ENCODE results near the gene PLA2G4A.

DNA sequence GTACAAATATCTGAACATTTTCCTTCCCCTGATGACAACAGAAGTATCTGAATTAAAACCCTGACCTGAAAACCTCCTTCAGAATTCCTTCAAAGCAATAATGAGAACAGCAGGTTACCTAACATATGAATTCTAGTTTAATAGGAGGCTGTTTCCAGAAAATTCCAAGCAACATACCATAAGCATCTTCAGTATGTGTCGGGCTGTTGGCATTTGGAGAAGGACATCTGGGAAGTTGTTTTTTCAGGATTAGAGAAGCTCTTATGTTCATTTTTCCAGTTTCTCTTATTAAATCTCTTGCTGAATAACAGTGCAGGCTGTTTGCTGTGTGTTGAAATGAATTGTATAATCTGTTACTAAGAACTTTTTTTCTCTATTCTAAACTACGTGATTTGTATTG, 101.5 kb downstream of the PLA2G4A start:
- TF ChIP-seq, protein P1, sequence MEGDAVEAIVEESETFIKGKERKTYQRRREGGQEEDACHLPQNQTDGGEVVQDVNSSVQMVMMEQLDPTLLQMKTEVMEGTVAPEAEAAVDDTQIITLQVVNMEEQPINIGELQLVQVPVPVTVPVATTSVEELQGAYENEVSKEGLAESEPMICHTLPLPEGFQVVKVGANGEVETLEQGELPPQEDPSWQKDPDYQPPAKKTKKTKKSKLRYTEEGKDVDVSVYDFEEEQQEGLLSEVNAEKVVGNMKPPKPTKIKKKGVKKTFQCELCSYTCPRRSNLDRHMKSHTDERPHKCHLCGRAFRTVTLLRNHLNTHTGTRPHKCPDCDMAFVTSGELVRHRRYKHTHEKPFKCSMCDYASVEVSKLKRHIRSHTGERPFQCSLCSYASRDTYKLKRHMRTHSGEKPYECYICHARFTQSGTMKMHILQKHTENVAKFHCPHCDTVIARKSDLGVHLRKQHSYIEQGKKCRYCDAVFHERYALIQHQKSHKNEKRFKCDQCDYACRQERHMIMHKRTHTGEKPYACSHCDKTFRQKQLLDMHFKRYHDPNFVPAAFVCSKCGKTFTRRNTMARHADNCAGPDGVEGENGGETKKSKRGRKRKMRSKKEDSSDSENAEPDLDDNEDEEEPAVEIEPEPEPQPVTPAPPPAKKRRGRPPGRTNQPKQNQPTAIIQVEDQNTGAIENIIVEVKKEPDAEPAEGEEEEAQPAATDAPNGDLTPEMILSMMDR (IDR thresholded peaks at IDR 0.05), result no peak
- TF ChIP-seq EP300 (IDR thresholded peaks at IDR 0.05), result no peak
